ENCODE data around the gene PDAP1. TPM values are rescaled to one million over a fixed set of nuclear protein-coding genes. Genes with fewer than 3 reads are reported as not detected.

The PDAP1 gene
- total and polyA plus RNA-seq, 2 of the 13 experiments (the other 11 are each of a cell fraction or from before 2014, with no cell fraction given), result 13.0 to 100 TPM

DNA sequence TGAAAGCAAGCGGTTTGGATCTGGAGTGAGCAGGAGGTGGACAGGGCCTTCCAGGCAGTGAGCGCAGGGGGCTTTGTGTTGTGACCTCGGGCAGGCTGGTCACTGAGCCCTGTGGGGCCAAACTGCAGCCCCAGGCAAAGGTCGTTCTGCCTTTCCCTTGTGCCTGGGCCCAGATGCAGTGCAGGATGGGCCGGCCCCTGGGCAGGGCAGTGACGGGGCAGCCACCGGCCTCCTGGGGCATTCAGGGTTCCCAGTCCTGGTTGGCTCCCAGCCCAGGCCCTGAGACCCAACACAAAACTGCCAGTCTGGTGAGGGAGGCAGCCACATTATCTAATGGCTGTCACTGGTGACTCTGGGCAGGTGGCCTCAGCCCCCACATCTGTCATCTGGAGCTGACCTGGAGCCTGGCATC is 26.7 kb downstream of the PDAP1 start (continued):
- TF ChIP-seq ZSCAN20 (CRISPR knock-in tag; IDR thresholded peaks at IDR 0.05; ENCODE audit: borderline replicate concordance), result no peak
- TF ChIP-seq ARNTL (CRISPR knock-in tag; IDR thresholded peaks at IDR 0.05), result no peak
- TF ChIP-seq SIN3B (IDR thresholded peaks at IDR 0.05; ENCODE audit: low read length), result no peak
- TF ChIP-seq, protein P1, sequence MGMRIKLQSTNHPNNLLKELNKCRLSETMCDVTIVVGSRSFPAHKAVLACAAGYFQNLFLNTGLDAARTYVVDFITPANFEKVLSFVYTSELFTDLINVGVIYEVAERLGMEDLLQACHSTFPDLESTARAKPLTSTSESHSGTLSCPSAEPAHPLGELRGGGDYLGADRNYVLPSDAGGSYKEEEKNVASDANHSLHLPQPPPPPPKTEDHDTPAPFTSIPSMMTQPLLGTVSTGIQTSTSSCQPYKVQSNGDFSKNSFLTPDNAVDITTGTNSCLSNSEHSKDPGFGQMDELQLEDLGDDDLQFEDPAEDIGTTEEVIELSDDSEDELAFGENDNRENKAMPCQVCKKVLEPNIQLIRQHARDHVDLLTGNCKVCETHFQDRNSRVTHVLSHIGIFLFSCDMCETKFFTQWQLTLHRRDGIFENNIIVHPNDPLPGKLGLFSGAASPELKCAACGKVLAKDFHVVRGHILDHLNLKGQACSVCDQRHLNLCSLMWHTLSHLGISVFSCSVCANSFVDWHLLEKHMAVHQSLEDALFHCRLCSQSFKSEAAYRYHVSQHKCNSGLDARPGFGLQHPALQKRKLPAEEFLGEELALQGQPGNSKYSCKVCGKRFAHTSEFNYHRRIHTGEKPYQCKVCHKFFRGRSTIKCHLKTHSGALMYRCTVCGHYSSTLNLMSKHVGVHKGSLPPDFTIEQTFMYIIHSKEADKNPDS (CRISPR knock-in tag; IDR thresholded peaks at IDR 0.05), result no peak
- TF ChIP-seq, protein P2, sequence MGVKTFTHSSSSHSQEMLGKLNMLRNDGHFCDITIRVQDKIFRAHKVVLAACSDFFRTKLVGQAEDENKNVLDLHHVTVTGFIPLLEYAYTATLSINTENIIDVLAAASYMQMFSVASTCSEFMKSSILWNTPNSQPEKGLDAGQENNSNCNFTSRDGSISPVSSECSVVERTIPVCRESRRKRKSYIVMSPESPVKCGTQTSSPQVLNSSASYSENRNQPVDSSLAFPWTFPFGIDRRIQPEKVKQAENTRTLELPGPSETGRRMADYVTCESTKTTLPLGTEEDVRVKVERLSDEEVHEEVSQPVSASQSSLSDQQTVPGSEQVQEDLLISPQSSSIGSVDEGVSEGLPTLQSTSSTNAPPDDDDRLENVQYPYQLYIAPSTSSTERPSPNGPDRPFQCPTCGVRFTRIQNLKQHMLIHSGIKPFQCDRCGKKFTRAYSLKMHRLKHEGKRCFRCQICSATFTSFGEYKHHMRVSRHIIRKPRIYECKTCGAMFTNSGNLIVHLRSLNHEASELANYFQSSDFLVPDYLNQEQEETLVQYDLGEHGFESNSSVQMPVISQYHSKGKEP (CRISPR knock-in tag; IDR thresholded peaks at IDR 0.05), result no peak
- no peak for TF ChIP-seq HMG20A (CRISPR knock-in tag; IDR thresholded peaks at IDR 0.05; ENCODE audit: borderline replicate concordance)
- TF ChIP-seq EED (CRISPR knock-in tag; IDR thresholded peaks at IDR 0.05), result no peak
- TF ChIP-seq ZNF772 (CRISPR knock-in tag; IDR thresholded peaks at IDR 0.05), result no peak
- no peak for TF ChIP-seq MAZ (IDR thresholded peaks at IDR 0.05; ENCODE audit: borderline replicate concordance, low read depth, low read length)
- no peak for TF ChIP-seq MAZ (CRISPR knock-in tag; IDR thresholded peaks at IDR 0.05; ENCODE audit: low read depth)
- TF ChIP-seq SOX6 (IDR thresholded peaks at IDR 0.05), result no peak
- TF ChIP-seq SOX6 (CRISPR knock-in tag; IDR thresholded peaks at IDR 0.05), result 0 out of 2 replicates have a peak, but pooled peaks have one; percentile 12
- no peak for TF ChIP-seq ZKSCAN5 (CRISPR knock-in tag; IDR thresholded peaks at IDR 0.05)
- TF ChIP-seq NFYB (CRISPR knock-in tag; IDR thresholded peaks at IDR 0.05), result no peak
- TF ChIP-seq, protein P3, sequence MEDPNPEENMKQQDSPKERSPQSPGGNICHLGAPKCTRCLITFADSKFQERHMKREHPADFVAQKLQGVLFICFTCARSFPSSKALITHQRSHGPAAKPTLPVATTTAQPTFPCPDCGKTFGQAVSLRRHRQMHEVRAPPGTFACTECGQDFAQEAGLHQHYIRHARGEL (CRISPR knock-in tag; IDR thresholded peaks at IDR 0.05), result no peak
- no peak for TF ChIP-seq NFRKB (IDR thresholded peaks at IDR 0.05)
- TF ChIP-seq ZNF572 (CRISPR knock-in tag; IDR thresholded peaks at IDR 0.05), result no peak
- TF ChIP-seq RARA (CRISPR knock-in tag; IDR thresholded peaks at IDR 0.05), result 0 out of 2 replicates have a peak, but pooled peaks have one; percentile 17
- TF ChIP-seq, protein P4, sequence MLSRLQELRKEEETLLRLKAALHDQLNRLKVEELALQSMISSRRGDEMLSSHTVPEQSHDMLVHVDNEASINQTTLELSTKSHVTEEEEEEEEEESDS (CRISPR knock-in tag; IDR thresholded peaks at IDR 0.05; ENCODE audit: borderline replicate concordance), result no peak
- TF ChIP-seq CBX1 (IDR thresholded peaks at IDR 0.05; ENCODE audit: low read depth), result no peak
- TF ChIP-seq TBX3 (IDR thresholded peaks at IDR 0.05; ENCODE audit: borderline replicate concordance), result no peak
- peak; percentile 43; the same call in 1 of the 2 replicates for TF ChIP-seq ZFY (CRISPR knock-in tag; IDR thresholded peaks at IDR 0.05)
- TF ChIP-seq ZKSCAN8 (CRISPR knock-in tag; IDR thresholded peaks at IDR 0.05; ENCODE audit: borderline replicate concordance), result no peak
- peak; percentile 65 for TF ChIP-seq HOXA3 (CRISPR knock-in tag; IDR thresholded peaks at IDR 0.05)
- TF ChIP-seq, protein P5, sequence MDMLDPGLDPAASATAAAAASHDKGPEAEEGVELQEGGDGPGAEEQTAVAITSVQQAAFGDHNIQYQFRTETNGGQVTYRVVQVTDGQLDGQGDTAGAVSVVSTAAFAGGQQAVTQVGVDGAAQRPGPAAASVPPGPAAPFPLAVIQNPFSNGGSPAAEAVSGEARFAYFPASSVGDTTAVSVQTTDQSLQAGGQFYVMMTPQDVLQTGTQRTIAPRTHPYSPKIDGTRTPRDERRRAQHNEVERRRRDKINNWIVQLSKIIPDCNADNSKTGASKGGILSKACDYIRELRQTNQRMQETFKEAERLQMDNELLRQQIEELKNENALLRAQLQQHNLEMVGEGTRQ (IDR thresholded peaks at IDR 0.05; ENCODE audit: low read depth, low read length), result no peak
- TF ChIP-seq, protein P5 (CRISPR knock-in tag; IDR thresholded peaks at IDR 0.05; ENCODE audit: borderline replicate concordance), result no peak
